ENCODE results near the gene CDH19. TPM values are rescaled to one million over a fixed set of nuclear protein-coding genes. Genes with fewer than 3 reads are reported as not detected.

CDH19 gene
- total and polyA plus RNA-seq, 4 experiments from 2014 or later, result not detected

GRCh38 chr18:66457245-66457644, 146.6 kb downstream of the CDH19 start:
- Mint-ChIP-seq H3K27ac (no peak overlapping the region), H3K4me3 (no peak overlapping the region), H3K36me3 (no peaks in the 10 kb centered on the region), H3K9me3 (peaks cover 2 to 15% (median 9%) of the 10 kb centered on the region in 8 donors), H3K27me3 (no peaks in the 10 kb centered on the region), H3K4me1 (no peaks in the 10 kb centered on the region)
- ChIA-PET POLR2A (ENCODE audit: partially characterized antibody) (no interaction called here), CTCF (ENCODE audit: partially characterized antibody) (no interaction called here)
- no peaks in the 10 kb centered on the region for H3K27me3 ChIP-seq (ENCODE audit: insufficient read depth, low read length)
- H3K4me3 ChIP-seq (ENCODE audit: low read length in 2 of 2), result no peak overlapping the region
- H3K27ac ChIP-seq (ENCODE audit: low read depth, low read length), result no peak overlapping the region
- no peak for DNase-seq
- H3K36me3 ChIP-seq (ENCODE audit: insufficient read depth, low read length), result no peaks in the 10 kb centered on the region
- peaks cover 0 to 4% of the 10 kb centered on the region in 2 donors for H3K9me3 ChIP-seq (ENCODE audit: control insufficient read depth in 1 of 2, low read length in 2 of 2)
- no peaks in the 10 kb centered on the region for H3K4me1 ChIP-seq (ENCODE audit: insufficient read depth, low read length)
- intact Hi-C loops (cut with micrococcal nuclease), result no loop called here

All from CD4-positive, alpha-beta memory T cell (primary cell).